Sigmoid colon (tissue), 4 donors: Measurements from ENCODE around the gene CTBP2.

Source experiments
- CTCF ChIP-seq, 4 experiments: fragments of 450-650 bp in 3 of 4; fragments of 200-600 bp in 1 of 4; IDR thresholded peaks; one replicate each; pipeline ENCODE4 v1.5.1; 2016 to 2019; ENCODE audit warnings: antibody characterized with exemption in 4 of 4, mild to moderate bottlenecking in 3 of 4, moderate library complexity in 2 of 4
- EP300 ChIP-seq, 4 donors: sonication (generic); formaldehyde crosslinking; IDR thresholded peaks; one replicate each; pipeline ENCODE4 v1.6.1; 2017; ENCODE audit warnings: antibody characterized with exemption in 4 of 4
- POLR2AphosphoS5 ChIP-seq, 4 donors: sonication (generic); formaldehyde crosslinking; IDR thresholded peaks; one replicate each; pipeline ENCODE4 v1.6.1; 2017; ENCODE audit warnings: antibody characterized with exemption in 4 of 4

GRCh38 chr10:125151170-125151552 lies 9.2 kb downstream of the CTBP2 start:
- TF ChIP-seq POLR2AphosphoS5 (IDR thresholded peaks at IDR 0.05) (no peak), CTCF (IDR thresholded peaks at IDR 0.05) (no peak), EP300 (IDR thresholded peaks at IDR 0.05) (no peak)
